Aorta (tissue), 5 donors: Measurements from ENCODE around the gene INO80. TPM values are rescaled to one million over a fixed set of nuclear protein-coding genes. Genes with fewer than 3 reads are reported as not detected.
"Not testable (repeated sequence)": the region's sequence is repeated elsewhere in the genome, so short reads cannot be mapped to it uniquely, and the experiment has no call there.

ENCODE experiments used
- ATAC-seq: fragments of 200-7000 bp; cut with Tn5 transposase; one replicate; pipeline ENCODE4 v1.9.1; 2022; ENCODE audit warnings: moderate library complexity; ENCODE audit not compliant: low FRiP score
- DNase-seq, 2 donors: peaks; one replicate each; pipeline ENCODE4 v3.0.0-alpha.2; 2020
- H3K27ac ChIP-seq, 2 donors: one replicate each; pipeline ENCODE4 v1.5.1; 2013; ENCODE audit warnings: low read length in 2 of 2, mild to moderate bottlenecking in 2 of 2, moderate library complexity in 2 of 2, control low read depth in 1 of 2, inconsistent platforms in 1 of 2, low read depth in 1 of 2
- H3K27me3 ChIP-seq, 2 donors: one replicate each; pipeline ENCODE4 v1.6.1; 2013; ENCODE audit warnings: control low read depth in 1 of 2, low read length in 1 of 2, mild to moderate bottlenecking in 1 of 2, moderate library complexity in 1 of 2; ENCODE audit not compliant: insufficient read depth in 2 of 2, control insufficient read depth in 1 of 2
- H3K36me3 ChIP-seq, 2 donors: one replicate each; pipeline ENCODE4 v1.6.1; 2013; ENCODE audit warnings: control low read depth in 1 of 2, low read length in 1 of 2, mild to moderate bottlenecking in 1 of 2; ENCODE audit not compliant: insufficient read depth in 2 of 2, control insufficient read depth in 1 of 2
- H3K4me1 ChIP-seq, 2 donors: one replicate each; pipeline ENCODE4 v1.6.1; 2013; ENCODE audit warnings: low read length in 2 of 2, control low read depth in 1 of 2, mild to moderate bottlenecking in 1 of 2, moderate library complexity in 1 of 2; ENCODE audit not compliant: insufficient read depth in 2 of 2, control insufficient read depth in 1 of 2
- H3K4me3 ChIP-seq, 2 donors: one replicate each; pipeline ENCODE4 v1.5.1; 2013; ENCODE audit warnings: low read length in 2 of 2, control low read depth in 1 of 2, mild to moderate bottlenecking in 1 of 2
- H3K9me3 ChIP-seq: one replicate; pipeline ENCODE4 v1.6.1; 2013; ENCODE audit warnings: mild to moderate bottlenecking, low read length; ENCODE audit not compliant: control insufficient read depth
- WGBS, 2 donors: extraction: QIAGEN DNeasy Blood & Tissue Kit; methylation state at CpG; one replicate each; pipeline ENCODE4 v1.1.7; 2013; 5-methylcytosine and 5-hydroxymethylcytosine counted together
- intact Hi-C, 2 donors: fragments of 100-400 bp; cut with DNase I; formaldehyde crosslinking; loops; one replicate each; pipeline versions ENCODE4 v1.14.2 to v1.15.0; 2022
- polyA plus RNA-seq, 2 donors: library from polyadenylated mRNA; stranded (reverse); fragments of 200-250 nt; gene quantifications; one replicate each; pipeline ENCODE4 v1.2.3, GENCODE V29; 2013
- total RNA-seq, 2 donors: library from RNA; stranded (reverse); fragmentation: NEBNext Ultra II Directional; extraction: Animal tissue kit (Norgen Biotek cat#: 25700); gene quantifications; one replicate each; pipeline ENCODE4 v1.2.1, GENCODE V29; 2021
- donor health status: healthy with polysubstance abuse.
- donor health status: Bipolar disorder and iron deficiency.
- donor health status: DM: no; HTN: no; CAD: no.
- donor health status: DM: no; HTN: no; CAD: no.
- donor health status: DM: yes; HTN: yes; CAD: no.

INO80 gene
- total and polyA plus RNA-seq, 4 donors = 6.5 to 25.1 (median 15.4) TPM

GRCh38 chr15:40957581-40958051, 158.5 kb downstream of the INO80 start:
- 4 to 8% methylated on average over 9 of the region's 9 CpGs for WGBS, 2 donors
- H3K27me3 ChIP-seq = no peaks in the 10 kb centered on the region
- no peaks in the 10 kb centered on the region for H3K9me3 ChIP-seq
- ATAC-seq (peak; percentile 75), DNase-seq (peak; percentile 81 to 88)
- H3K27ac ChIP-seq = peak overlapping the region; percentile 15 to 83
- H3K4me1 ChIP-seq = peaks cover 0 to 4% of the 10 kb centered on the region in 2 donors
- intact Hi-C loops = no loop called here
- no peaks in the 10 kb centered on the region for H3K36me3 ChIP-seq
- H3K4me3 ChIP-seq = no peak overlapping the region

- ATAC-seq = no peak
- no peak overlapping the region for H3K4me3 ChIP-seq
- WGBS, 2 donors = 55 to 63% methylated on average over 4 of the region's 4 CpGs
- no peaks in the 10 kb centered on the region for H3K36me3 ChIP-seq
- peaks cover 0 to 4% of the 10 kb centered on the region in 2 donors for H3K4me1 ChIP-seq
- intact Hi-C loops = no loop called here
- DNase-seq = no peak
- peak overlapping the region; percentile 67 to 83 for H3K27ac ChIP-seq
- H3K27me3 ChIP-seq = no peaks in the 10 kb centered on the region
- no peaks in the 10 kb centered on the region for H3K9me3 ChIP-seq
Measured at GRCh38 chr15:40957041-40957555, 159.0 kb downstream of the INO80 start.

DNA sequence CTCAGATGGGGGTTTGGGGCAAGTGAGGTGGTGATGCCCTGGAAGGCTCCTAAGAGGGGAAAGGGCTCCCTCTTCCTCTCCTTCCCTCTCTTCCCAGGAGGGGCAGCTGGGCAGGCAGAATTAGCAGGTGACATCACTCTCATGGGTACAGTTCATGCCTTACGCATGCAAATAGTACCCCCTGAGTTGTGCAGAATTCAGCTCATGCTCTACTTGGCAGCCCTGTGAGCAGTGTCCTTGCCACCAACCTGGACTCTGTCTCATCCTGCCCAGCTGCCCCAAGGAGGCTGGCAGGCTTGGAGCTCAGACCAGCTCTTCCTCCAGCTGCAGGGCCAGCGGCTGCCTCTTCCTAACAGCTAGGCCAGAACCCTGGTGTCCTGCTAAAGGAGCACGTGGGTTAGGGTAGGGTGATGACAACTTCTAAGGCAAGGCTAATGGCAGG, 159.5 kb downstream of the INO80 start:
- intact Hi-C loops = no loop called here
- DNase-seq (no peak), ATAC-seq (no peak)
- Histone ChIP-seq H3K9me3 (no peaks in the 10 kb centered on the region), H3K36me3 (no peaks in the 10 kb centered on the region), H3K27me3 (no peaks in the 10 kb centered on the region), H3K4me1 (peaks cover 0 to 4% of the 10 kb centered on the region in 2 donors), H3K27ac (peak overlapping the region; percentile 67 to 83), H3K4me3 (no peak overlapping the region)
- 43 to 52% methylated on average over 3 of the region's 3 CpGs for WGBS, 2 donors

DNA sequence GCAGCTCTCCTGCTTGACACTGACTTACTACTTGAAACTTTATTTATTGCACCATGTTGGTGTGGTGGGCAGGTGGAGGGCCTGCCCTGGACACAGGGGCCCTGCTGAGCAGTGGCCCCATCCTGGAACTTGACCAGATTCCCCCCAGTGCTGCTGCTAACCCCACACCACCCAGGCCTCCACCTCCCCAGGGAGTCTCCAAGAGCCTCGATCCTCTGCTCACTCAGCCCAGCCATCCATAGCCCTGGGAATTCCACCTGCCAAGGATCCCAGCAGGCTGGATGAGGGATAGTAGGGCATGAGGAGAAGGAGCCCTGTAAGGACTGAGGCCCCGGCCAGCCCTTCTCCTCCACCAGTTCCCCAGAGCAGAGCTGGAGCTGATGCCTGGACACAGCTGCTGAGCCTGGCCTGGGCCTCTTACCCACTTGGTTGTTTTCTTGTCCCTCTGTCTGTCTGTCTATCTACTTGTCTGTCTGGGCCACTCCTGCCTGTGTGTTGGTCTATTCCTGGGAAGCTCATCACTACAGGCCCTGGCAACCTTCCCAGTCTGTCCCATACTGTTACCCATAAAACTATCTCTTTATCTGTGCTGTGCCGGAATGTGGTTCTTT, 160.0 kb downstream of the INO80 start:
- no peak for ATAC-seq
- peak overlapping the region; percentile 67 to 83 for H3K27ac ChIP-seq

DNA sequence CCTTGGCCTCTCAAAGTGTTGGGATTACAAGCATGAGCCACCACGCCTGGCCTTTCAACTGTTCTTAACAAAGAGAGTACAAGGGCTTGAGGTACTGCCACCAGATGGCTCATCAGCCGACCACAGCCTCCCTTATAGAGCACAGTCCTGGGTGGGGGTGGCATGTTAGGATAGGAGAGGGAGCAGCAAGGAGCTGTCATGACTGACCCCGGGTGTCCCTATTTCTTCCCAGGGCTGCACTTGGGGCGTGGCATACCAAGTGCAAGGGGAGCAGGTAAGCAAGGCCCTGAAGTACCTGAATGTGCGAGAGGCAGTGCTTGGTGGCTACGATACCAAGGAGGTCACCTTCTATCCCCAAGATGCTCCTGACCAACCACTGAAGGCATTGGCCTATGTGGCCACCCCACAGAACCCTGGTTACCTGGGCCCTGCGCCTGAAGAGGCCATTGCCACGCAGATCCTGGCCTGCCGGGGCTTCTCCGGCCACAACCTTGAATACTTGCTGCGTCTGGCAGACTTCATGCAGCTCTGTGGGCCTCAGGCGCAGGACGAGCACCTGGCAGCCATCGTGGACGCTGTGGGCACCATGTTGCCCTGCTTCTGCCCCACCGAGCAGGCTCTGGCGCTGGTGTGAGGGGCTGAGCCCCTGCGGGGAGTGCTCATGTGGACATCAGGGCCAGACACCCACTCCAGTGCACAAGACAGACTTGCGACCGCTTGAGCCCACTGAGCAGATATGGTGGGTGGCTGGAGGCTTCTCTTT, 160.8 kb downstream of the INO80 start:
- Histone ChIP-seq H3K4me3 (no peak overlapping the region), H3K27me3 (no peaks in the 10 kb centered on the region), H3K36me3 (no peaks in the 10 kb centered on the region), H3K9me3 (no peaks in the 10 kb centered on the region), H3K27ac (peak overlapping the region in 1 of 2 donors; percentile 83), H3K4me1 (peaks cover 0 to 4% of the 10 kb centered on the region in 2 donors)
- DNase-seq (no peak), ATAC-seq (no peak)
- intact Hi-C loops = no loop called here
- 90 to 92% methylated on average over 20 of the region's 20 CpGs for WGBS, 2 donors

More for the DNA sequence above, 160.0 kb downstream of the INO80 start:
- WGBS, 2 donors = 14 to 29% methylated on average over 3 of the region's 3 CpGs
- Histone ChIP-seq H3K4me3 (no peak overlapping the region), H3K9me3 (no peaks in the 10 kb centered on the region), H3K36me3 (no peaks in the 10 kb centered on the region), H3K27me3 (no peaks in the 10 kb centered on the region), H3K4me1 (peaks cover 0 to 4% of the 10 kb centered on the region in 2 donors)
- peak in 1 of 2 donors; percentile 69 for DNase-seq
- intact Hi-C loops = no loop called here

GRCh38 chr15:40954158-40954848, 161.8 kb downstream of the INO80 start:
- DNase-seq = not testable (repeated sequence)
- WGBS, 2 donors = 40 to 47% methylated on average over 8 of the region's 8 CpGs
- peak overlapping the region in 1 of 2 donors; percentile 32 for H3K27ac ChIP-seq

DNA sequence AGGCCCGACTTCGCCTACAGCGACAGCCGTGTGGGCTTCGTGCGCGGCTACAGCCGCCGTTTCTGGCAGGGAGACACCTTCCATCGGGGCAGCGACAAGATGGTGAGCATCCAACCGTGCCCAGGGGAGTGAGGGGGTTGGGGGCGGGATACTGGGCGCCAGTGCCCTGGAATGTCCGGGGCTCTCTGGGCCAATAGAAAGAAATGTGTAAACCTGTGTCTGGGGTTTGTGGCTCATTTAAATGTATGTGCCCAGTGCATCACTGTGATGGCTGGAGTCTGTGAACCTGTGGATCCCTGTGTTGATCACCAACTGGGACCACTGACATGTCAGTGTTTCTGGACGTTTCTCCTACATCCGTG, 162.4 kb downstream of the INO80 start:
- no peaks in the 10 kb centered on the region for H3K27me3 ChIP-seq
- no peaks in the 10 kb centered on the region for H3K9me3 ChIP-seq
- H3K4me3 ChIP-seq = peak overlapping the region; percentile 38 to 87
- DNase-seq (no peak), ATAC-seq (peak; percentile 31)
- intact Hi-C loops = loop anchor here in 1 of 2 donors (5.0 kb wide), 1 partner anchor 34 kb away; no protein-coding TSS in a partner anchor
- WGBS, 2 donors = 1 to 2% methylated on average over 17 of the region's 17 CpGs
- H3K4me1 ChIP-seq = peaks cover 0 to 4% of the 10 kb centered on the region in 2 donors
- H3K36me3 ChIP-seq = no peaks in the 10 kb centered on the region
- H3K27ac ChIP-seq = peak overlapping the region in 1 of 2 donors; percentile 81

More at GRCh38 chr15:40954158-40954848, 161.8 kb downstream of the INO80 start:
- H3K36me3 ChIP-seq, H3K4me1 ChIP-seq, H3K27me3 ChIP-seq, H3K9me3 ChIP-seq, ATAC-seq: not testable (repeated sequence)
- H3K4me3 ChIP-seq = peak overlapping the region; percentile 38 to 87
- intact Hi-C loops = loop anchor here in 1 of 2 donors (5.0 kb wide), 1 partner anchor 33 kb away; no protein-coding TSS in a partner anchor
